Astrocyte of the hippocampus (primary cell): ENCODE measurements around the gene CHERP.
"Not testable (repeated sequence)": the region's sequence is repeated elsewhere in the genome, so short reads cannot be mapped to it uniquely, and the experiment has no call there.

Experiments
- DNase-seq: peaks from one replicate; pipeline ENCODE4 v3.0.0; 2011; ENCODE audit warnings: low read depth, low spot score

Gene CHERP

DNA sequence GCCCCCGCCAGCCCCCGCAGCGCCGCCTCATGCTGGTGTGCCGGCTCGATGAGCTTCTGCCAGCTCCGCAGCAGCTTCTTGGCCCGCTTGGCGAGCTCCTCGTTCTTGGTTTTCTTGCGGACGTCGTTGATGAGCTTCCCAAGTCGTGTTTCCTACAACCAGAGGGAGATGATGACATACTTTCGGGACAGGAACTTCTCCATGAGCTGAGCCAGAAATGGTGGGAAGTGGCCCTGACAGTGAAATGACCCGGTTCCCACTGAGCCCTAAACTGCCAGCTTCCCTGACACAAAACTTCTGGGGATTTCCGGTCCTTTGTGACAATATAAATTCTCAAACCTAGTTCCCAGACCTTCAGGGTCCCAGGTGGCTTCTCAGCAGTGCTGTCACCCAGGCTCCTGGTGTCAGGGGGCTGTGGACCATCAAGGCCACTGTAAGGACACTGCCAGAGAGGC is 35.3 kb upstream of the CHERP start:
- DNase-seq: no peak

DNA sequence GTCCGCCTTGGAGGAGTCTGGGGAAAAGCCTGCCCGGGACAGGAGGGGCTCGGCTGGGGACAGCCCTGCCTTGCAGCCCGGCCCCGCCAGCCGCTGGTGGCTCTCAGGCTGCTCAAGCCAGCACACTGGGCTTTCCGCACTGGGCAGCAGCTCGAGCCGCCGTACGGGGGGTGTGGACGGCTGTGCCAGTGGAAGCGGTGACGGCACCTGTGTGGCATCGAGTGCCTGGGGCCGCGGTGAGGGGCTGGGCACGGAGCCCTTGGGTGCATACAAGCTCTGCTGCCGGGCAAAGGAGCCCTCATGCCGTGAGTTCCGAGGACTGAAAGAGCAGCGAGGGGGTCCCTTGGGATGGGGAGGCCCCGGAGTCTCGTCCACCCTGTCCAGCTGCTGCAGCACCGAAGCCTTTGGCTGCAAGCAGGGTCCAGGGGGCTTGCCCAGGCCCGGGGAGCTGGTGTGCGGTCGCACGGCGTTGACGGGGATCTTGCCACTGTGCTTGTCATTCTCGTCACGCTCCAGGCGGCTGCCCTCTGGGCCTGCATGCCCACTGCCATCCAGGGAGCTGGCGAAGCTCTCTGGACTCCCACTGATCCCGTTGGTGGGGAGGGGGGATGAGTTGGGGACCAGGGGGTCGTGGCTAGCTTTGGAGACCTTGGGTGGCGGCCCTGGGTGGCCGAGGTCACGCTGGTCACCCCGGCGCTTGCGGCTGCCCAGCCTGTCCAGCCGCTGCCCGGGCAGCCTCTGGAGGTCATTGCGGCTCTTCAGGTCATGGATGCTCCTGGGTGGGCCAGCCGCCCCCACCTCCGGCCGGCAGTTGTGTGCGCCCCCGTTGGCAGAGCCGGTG is 34.7 kb upstream of the CHERP start:
- DNase-seq: no peak

DNA sequence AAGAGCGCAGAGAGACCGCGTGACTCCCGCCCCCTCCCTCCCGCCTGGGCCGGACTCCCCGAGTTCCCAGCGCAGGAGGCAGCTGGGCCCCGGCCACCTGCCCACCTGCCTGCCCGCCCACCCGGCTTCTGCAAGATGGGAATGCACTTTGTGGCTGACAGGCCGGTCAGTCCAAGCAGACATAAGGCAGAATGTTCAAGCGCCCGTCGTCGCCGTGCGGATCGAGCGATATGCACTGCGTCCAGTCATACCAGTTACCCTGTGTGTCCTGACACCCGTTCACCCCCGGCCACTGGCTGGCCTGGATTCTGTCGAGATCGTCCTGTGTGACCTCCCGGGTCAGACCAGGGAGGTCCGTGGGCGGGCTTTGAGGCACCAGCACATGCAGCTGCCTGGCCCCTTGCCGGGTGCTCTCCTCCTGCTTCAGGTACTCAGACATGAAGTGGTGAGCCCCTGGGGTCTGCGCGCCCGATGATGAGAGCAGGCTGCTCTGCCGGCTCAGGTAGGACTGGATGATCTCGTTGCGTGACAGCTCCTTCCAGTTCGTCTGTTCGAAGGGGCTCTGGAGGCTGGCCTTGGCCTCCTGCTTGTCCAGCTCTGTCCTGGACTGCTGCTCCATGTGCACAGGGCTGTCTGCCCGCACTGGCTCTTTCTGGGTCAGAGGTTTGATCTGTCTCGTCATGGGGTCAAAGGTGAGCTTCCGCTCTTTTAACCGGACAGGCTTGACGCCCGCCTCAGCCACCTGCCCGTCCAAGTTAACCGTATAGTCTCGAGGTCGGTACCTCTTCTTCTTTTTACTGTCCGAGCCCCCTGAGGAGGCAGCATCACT is 33.8 kb upstream of the CHERP start:
- no peak for DNase-seq

DNA sequence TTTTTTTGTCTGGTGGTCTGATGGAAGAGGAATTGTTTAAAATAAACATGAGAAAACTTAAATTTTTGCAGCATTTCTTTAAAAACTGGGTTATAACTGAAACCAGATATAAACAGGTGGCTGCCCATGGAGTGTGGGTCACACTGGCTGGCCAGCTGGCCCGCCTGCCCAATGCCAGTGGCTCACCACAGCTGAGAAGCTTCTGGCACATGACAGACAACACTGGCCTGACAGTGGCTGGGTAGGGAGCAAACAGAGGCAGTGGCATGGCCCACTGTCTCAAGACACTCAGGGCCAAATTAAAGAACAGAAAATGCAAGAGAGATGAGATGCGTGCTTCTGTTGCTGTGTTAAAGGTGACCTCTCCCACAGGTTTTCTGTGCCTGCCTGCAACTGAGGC is 33.0 kb upstream of the CHERP start:
- no peak for DNase-seq

DNA sequence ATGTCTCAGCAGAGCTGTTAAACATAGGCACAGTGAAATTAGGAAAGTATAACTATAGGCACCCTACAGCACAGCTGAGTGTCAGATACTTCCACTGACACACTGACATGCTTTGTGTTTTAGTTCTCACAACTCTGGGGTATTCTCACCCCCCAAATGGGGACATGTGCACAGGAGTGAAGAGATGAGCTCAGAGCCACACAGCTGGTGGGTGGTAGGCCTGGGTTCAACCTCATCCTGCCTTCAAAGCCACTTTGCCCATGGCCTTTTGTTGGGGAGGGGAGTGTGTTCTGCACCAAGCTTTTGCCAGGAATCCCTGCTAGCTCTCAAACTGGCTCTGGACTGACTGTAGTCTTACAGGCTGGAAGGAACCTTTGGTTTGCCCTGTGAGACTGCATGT is 31.7 kb upstream of the CHERP start:
- DNase-seq: no peak

DNA sequence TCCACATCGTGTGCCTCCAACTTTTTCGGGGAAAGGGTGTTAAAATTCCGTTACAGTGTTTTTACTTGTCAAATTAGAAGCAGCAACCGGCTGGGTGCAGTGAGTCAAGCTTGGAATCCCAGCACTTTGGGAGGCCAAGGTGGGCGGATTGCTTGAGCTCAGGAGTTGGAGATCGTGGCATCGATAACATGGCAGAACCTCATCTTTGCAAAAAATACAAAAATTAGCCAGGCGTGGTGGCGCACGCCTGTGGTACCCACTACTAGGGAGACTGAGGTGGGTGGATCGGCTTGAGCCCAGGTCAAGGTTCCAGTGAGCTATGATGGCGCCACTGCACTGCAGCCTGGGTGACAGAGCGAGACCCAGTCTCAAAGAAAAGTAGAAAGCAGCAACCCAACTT is 31.1 kb upstream of the CHERP start:
- DNase-seq: no peak

DNA sequence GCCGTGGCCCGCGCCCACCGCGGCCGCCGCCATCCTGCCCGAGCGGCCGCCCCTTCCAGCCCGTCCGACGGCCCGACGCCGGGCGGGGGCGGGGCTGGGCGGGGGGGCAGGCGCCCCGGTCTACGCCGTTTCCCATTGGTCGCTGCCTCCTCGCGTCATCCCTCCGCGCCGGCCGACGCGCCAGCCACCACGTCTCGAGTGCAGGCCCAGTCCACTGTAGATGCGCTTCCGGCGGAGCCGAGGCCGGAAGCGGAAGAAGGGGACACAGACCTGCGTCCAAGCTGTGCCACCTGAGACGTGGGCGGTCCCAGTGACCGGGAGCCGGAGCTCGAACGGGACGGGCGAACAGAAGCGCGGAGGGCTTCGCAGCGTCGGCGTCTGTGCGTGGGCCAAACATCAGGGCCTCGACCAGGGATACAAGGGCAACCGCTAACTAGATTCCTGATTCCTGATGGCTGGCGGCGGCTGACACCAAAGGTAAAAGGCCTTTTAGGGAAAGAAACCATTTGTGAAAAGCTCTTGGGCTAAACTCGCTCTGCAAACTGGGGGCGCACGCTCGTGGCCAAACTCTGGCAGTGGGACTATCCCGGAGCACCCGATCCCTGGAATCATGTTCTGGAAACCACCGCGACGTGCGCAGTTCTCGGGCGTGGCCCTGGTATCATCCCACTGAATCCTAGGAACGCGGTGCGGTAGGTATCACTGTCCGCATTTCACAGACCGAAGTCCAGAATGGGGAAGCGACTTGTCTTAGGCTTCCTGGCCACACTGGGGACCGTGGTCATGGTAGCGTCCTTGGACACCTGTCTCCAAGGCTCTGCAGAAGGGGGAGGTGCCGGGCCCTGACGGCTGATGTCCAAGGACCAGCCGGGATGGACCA is 30.3 kb upstream of the CHERP start, which contains the start of gene SLC35E1:
Gene SLC35E1 (minus strand): TSS at position 84 of the 880 bp plus-strand sequence. CDS start 51 bp downstream, at position 33.
- peak; percentile 98 for DNase-seq

DNA sequence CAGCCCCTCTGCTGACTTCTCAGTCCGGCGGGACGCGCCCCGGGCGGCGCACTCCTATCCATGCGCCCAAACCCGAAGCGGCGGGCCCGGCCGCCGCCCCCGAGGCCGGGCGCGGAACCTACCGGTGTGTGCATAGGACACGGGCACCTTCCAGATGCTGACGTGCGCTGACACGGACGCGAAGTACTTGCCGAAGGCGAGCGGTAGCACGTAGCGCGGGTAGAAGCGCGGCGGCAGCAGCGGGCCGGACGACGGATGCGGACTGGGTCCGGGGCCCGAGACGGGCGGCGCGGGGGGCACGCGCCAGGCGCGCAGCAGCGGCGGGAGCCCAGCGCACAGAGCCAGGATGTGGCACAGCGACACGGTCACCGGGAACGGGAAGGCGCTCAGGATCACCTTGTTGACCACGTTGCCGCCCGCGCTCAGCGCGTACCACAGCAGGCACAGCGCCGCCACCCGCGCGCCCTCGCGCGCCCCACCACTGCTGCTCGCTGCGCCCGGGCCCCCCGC is 29.6 kb upstream of the CHERP start:
- DNase-seq: no peak

DNA sequence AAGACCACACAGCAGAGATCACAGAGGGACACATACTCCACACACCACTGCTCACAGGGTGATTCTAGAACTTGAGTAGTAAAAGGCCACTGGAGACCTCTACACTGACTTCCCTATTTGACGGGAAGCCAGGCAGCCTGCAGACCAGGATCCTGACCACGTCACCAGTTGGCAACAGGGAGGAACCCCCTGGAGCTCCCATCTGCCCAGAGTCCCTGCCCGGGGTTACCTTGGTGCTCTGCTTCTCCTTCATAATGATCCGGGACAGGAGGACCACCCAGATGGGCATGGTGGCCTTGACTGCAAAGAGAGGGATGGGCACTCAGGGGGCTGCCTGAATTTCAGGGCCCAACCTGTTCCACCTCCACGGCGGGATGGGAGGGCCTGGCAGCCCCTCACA is 29.0 kb upstream of the CHERP start:
- DNase-seq: peak; percentile 51

DNA sequence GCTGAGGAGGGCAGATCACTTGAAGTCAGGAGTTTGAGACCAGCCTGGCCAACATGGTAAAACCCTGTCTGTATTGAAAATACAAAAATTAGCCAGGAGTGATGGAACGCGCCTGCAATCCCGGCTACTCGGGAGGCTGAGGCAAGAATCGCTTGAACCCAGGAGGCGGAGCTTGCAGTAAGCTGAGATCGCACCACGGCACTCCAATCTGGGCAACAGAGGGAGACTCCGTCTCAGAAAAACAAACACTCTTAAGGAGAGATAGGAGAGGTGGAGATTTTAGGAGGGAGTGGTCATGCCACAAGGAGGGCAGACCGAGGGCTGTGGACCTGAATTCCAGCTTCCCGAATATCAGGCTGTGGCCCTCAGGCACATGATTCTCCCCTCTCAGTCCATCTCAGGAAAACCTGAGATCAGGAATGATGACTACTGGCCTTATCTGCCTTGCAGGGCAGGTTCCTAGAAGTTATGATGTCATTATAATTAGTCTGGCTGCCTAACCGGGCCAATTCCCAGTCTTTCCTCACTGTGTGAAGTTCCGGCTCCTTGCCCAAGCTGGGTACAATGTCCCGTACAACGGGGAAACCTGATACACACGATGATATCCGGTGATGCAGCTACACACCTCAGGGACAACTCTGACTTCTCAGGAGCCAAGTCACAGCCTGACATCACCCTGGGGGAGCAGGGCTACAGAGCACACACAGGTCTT is 27.5 kb upstream of the CHERP start:
- no peak for DNase-seq

DNA sequence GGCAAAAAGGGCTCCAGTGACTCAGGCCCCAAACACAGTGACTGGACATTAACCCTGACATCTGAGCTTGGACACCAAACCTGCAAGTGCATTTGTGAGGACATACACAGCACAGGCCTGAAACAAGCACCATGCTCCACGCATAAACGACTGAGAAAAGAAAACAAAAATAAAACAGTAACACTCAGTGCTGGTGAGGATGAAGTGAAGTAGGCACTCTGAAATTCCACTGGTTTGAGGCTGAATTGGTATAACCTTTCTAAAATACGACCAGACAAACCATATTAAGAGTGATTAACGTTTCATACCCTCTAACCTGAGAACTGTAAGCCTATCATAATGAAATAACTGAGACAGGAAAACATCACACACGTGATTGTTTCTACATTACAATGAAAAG is 24.5 kb upstream of the CHERP start:
- DNase-seq: no peak

DNA sequence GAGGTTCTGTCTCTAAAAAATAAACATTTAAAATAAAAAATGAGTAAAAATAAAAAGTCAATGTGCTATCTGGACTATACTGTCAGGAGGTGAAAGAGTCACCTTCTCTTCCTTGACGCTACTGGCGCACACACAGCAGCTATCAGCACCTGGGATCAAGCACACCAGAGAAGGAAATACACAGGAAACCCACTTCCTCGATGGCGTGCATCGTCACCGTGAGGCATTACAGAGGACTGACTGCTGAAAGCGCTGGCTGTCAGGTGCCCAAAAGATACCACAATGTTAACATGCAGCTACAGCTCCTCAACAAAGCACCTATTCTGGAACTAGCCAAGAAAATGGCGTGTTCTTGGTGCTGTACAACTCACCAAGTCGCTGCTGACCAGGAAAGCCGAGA is 23.9 kb upstream of the CHERP start:
- no peak for DNase-seq

DNA sequence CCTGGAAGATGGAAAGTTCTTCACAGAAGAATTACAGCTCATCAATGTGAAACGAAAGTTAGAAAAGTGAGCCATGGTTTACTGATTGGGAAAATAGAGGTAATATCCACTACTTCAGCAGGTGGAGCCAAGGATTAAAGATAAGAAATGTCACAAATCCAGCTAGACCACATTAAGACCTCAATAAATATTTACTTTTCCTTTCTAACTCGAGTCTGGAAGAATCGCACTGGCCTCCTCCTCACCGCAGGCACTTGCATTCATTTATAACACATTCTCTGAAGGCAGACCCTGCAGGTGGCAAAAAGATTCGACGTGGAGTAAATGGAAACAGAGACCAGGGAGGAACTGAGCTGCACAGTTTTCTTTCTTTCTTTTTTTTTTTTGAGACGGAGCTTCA is 22.6 kb upstream of the CHERP start:
- no peak for DNase-seq

DNA sequence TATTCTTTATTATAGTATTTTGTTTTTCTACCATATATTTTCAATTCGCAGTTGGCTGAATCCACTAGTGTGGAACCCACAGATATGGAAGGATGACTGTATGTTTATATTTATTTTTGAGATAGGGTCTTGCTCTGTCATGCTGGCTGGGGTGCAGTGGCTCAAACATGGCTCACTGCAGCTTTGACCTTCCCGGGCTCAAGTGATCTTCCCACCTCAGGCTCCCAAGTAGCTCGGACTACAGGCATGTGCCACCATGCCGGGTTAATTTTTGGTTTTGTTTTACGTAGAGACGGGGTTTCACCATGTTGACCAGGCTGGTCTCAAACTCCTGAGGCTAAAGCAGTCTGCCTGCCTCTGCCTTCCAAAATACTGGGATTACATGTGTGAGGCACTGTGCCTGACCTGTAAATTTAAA is 20.4 kb upstream of the CHERP start:
- no peak for DNase-seq

DNA sequence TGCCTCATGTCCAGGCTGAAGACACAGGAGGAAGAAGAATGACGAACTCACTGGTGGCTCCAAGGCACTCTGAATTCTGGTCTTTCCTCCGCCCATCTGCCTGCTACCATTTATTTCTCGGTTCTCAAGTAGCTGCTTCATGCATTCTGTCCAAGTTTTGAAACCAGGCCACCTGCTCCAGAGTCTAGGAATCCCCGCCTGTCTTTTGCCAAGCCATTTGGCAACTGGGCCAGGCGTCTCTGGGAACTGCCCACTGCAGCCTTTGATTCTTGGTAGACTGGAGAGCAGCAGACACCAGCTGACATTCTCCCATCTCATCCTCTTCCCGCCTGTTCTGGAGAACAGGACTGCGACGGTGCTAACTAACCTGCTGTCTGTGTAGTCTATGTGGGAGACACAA is 19.1 kb upstream of the CHERP start:
- DNase-seq: no peak

DNA sequence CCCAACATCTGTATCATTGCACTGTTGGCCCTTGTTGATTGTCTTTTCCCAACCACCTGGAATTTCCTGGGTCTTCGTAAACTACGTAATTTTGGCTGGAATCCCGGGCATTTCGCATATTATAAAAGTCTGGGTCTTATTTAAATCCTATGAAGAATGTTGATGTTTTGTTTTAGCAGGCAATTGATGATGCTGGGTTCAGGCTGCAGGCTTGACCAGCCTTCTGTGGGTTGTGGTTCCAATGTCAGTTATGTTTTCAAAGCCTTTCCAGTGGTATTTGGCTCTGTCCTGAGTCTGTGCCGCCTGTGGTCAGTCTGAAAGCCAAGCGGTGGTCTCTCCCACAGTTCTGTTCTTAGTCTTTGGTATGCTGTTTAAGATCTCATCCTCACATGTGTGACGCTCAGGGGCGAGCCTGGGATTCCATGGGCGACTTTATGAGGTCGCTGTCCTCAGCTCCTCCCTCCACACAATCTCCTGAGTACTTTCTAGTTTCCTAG is 17.6 kb upstream of the CHERP start:
- DNase-seq: peak; percentile 97

DNA sequence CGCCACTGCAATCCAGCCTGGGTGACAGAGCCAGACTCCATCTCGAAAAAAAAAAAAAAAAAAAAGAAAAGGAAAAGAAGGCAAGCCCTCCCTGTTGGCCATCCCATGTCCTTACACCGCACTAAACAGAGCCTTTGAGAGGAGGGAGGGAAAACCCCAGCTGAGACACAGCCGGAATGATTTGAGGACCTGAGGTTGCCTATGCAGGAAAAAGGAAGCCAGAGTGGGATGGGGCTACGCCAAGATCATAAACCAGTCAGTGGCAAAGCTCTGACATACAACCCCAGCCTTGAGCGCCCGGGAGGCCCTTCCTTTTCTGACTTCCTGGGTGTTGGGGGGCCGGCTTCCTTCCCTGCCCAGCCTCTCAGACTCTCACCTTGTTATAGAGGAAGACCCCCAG is 12.5 kb upstream of the CHERP start:
- DNase-seq: no peak

DNA sequence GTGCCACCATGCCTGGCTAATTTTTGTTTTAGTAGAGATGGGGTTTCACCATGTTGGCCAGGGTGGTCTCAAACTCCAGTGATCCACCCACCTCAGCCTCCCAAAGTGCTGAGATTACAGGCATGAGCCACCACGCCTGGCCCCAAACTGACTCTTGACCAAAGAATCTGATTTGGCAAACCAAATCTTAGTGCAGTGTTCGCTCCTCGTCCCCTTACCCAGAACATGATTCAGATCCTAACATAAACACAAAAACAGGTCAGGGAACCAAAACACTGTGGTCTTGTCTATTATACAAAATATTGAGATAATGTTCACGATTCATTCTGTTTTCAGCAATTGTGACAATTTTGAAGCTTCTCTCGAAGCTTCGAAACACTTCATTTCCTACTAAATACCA is 9.7 kb upstream of the CHERP start:
- not testable (repeated sequence) for DNase-seq

DNA sequence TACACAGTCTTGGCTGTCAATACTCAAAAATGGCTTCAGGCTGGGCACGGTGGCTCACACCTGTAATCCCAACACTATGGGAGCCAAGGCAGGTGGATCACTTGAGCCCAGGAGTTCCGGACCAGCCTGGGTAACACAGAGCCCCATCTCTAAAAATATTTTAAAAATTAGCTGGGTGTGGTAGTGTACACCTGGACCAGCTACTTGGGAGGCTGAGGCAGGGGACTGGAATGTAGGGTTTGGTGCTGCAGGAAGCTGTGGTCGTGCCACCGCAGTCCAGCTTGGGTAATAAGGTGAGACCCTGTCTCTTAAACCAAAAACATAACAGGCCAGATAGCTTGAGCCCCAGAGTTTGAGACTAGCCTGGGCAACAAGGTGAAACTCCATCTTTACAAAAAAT is 6.7 kb upstream of the CHERP start:
- no peak for DNase-seq

DNA sequence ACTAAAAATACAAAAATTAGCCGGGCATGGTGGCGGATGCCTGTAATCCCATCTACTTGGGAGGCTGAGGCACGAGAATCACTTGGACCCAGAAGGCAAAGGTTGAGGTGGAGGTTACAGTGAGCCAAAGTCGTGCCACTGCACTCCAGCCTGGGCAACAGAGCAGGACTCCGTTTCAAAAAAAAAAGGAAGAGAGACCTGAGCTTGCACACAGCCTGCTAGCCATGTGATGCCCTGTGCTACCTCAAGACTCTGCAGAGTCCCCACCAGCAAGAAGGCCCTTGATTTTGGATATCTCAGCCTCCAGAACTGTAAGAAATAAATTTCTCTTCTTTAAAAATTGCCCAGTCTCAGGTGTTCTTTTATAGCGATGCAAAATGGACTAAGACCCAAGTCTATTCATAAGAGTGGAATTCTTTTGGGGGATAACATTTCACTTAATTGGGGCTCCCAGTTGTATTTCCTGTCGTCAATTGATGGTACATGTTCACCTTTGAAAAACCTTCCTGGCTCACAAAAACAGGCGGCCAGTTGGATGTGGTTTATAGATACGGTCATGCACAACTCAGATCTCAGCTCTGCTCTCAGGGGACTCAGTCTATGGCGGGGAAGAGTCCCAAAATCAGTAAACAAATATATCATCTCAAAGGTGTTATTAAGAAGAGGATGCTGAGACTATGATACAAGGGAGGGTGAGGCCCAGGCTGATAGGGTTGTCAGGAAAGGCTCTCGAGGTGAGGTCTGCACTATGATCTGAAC is 2.4 kb upstream of the CHERP start:
- no peak for DNase-seq
